Parathyroid adenoma (tissue), 2 donors: Measurements from ENCODE around the gene CHPF2.
A peak's percentile ranks its signal among the peaks of the same experiment; 100 is the strongest.

Source experiments
- H2AFZ ChIP-seq: fragments of 300-600 bp; sonication (generic); one replicate; pipeline ENCODE4 v1.7.0; 2017; ENCODE audit warnings: antibody characterized with exemption, mild to moderate bottlenecking
- H3K27ac ChIP-seq: fragments of 300-600 bp; sonication (generic); one replicate; pipeline ENCODE4 v1.7.0; 2017
- H3K27me3 ChIP-seq: fragments of 300-600 bp; sonication (generic); one replicate; pipeline ENCODE4 v1.7.0; 2017; ENCODE audit warnings: low read length; ENCODE audit not compliant: control insufficient read depth, insufficient read depth
- H3K36me3 ChIP-seq: fragments of 300-600 bp; sonication (generic); one replicate; pipeline ENCODE4 v1.7.0; 2017; ENCODE audit warnings: low read length; ENCODE audit not compliant: control insufficient read depth, insufficient read depth
- H3K4me1 ChIP-seq: fragments of 300-600 bp; sonication (generic); one replicate; pipeline ENCODE4 v1.7.0; 2017; ENCODE audit warnings: control low read depth
- H3K4me2 ChIP-seq: fragments of 300-600 bp; sonication (generic); one replicate; pipeline ENCODE4 v1.7.0; 2017; ENCODE audit warnings: low read length
- H3K4me3 ChIP-seq: fragments of 300-600 bp; sonication (generic); one replicate; pipeline ENCODE4 v1.7.0; 2017; ENCODE audit warnings: low read depth, low read length
- H3K79me2 ChIP-seq: fragments of 300-600 bp; sonication (generic); one replicate; pipeline ENCODE4 v1.7.0; 2017; ENCODE audit warnings: control low read depth
- H3K9ac ChIP-seq: fragments of 300-600 bp; sonication (generic); one replicate; pipeline ENCODE4 v1.7.0; 2017; ENCODE audit warnings: mild to moderate bottlenecking
- H3K9me3 ChIP-seq: fragments of 300-600 bp; sonication (generic); one replicate; pipeline ENCODE4 v1.7.0; 2017; ENCODE audit warnings: low read length; ENCODE audit not compliant: control insufficient read depth
- CTCF ChIP-seq: fragments of 300-600 bp; sonication (generic); IDR thresholded peaks from one replicate; pipeline ENCODE4 v1.7.0; 2017; ENCODE audit warnings: antibody characterized with exemption, mild to moderate bottlenecking
- donor health status: primary hyperparathyroidism.

The CHPF2 gene

GRCh38 chr7:151243045-151243349, 10.7 kb downstream of the CHPF2 start:
- Histone ChIP-seq H3K27ac (no peak overlapping the region), H2AFZ (no peak overlapping the region), H3K36me3 (no peaks in the 10 kb centered on the region), H3K4me2 (no peak overlapping the region), H3K9me3 (no peaks in the 10 kb centered on the region), H3K9ac (no peak overlapping the region), H3K27me3 (no peaks in the 10 kb centered on the region), H3K4me1 (peaks cover 12% of the 10 kb centered on the region), H3K4me3 (no peak overlapping the region), H3K79me2 (no peaks in the 10 kb centered on the region)
- TF ChIP-seq CTCF = no peak

- Histone ChIP-seq H3K4me3 (no peak overlapping the region), H3K4me2 (no peak overlapping the region), H3K4me1 (peaks cover 12% of the 10 kb centered on the region), H3K36me3 (no peaks in the 10 kb centered on the region), H3K79me2 (no peaks in the 10 kb centered on the region), H3K9ac (no peak overlapping the region), H3K27ac (no peak overlapping the region), H3K9me3 (no peaks in the 10 kb centered on the region), H3K27me3 (no peaks in the 10 kb centered on the region), H2AFZ (no peak overlapping the region)
- TF ChIP-seq CTCF = no peak
These were observed 11.3 kb downstream of the CHPF2 start for GRCh38 chr7:151243408-151244195.

- Histone ChIP-seq H3K27me3 (no peaks in the 10 kb centered on the region), H2AFZ (no peak overlapping the region), H3K9me3 (no peaks in the 10 kb centered on the region), H3K79me2 (no peaks in the 10 kb centered on the region), H3K27ac (no peak overlapping the region), H3K4me1 (peaks cover 14% of the 10 kb centered on the region), H3K36me3 (no peaks in the 10 kb centered on the region), H3K9ac (no peak overlapping the region), H3K4me2 (no peak overlapping the region), H3K4me3 (no peak overlapping the region)
- TF ChIP-seq CTCF = peak; percentile 83
These were observed 12.0 kb downstream of the CHPF2 start for GRCh38 chr7:151244196-151244840.

- Histone ChIP-seq H3K9ac (no peak overlapping the region), H3K9me3 (no peaks in the 10 kb centered on the region), H3K27ac (no peak overlapping the region), H3K4me1 (peaks cover 20% of the 10 kb centered on the region), H3K4me3 (no peak overlapping the region), H2AFZ (no peak overlapping the region), H3K79me2 (no peaks in the 10 kb centered on the region), H3K4me2 (no peak overlapping the region), H3K27me3 (no peaks in the 10 kb centered on the region), H3K36me3 (no peaks in the 10 kb centered on the region)
- no peak for TF ChIP-seq CTCF
These were observed 12.6 kb downstream of the CHPF2 start for GRCh38 chr7:151244841-151245346.
